ENCODE data around the gene GTPBP6. TPM values are rescaled to one million over a fixed set of nuclear protein-coding genes. Genes with fewer than 3 reads are reported as not detected.

GTPBP6 gene
- polyA plus RNA-seq, 1 of the 3 experiments (the other 2 are of a cell fraction), result 47.3 TPM

GRCh38 chrX:259692-260355 is 58.8 kb downstream of the GTPBP6 start:
- no peak for DNase-seq
- Histone ChIP-seq H3K27ac (ENCODE audit: low read depth in 2 of 2, low read length in 1 of 2) (no peak overlapping the region), H3K79me2 (ENCODE audit: insufficient read depth) (no peaks in the 10 kb centered on the region), H3K4me1 (ENCODE audit: control insufficient read depth in 1 of 2, insufficient read depth in 2 of 2, low read depth in 1 of 2, low read length in 1 of 2) (no peaks in the 10 kb centered on the region), H3K9me2 (no peaks in the 10 kb centered on the region), H4K20me1 (ENCODE audit: insufficient read depth) (no peaks in the 10 kb centered on the region), H3K9ac (no peak overlapping the region), H2AFZ (ENCODE audit: low read depth) (no peak overlapping the region), H3K27me3 (ENCODE audit: insufficient read depth) (no peaks in the 10 kb centered on the region; the same call in 1 of the 2 replicates), H3K4me3 (ENCODE audit: low read depth in 2 of 2, low read length in 1 of 2) (no peak overlapping the region), H3K36me3 (replicated peaks in 1 of 2; ENCODE audit: control insufficient read depth in 1 of 2, insufficient read depth in 2 of 2, low read length in 1 of 2) (no peaks in the 10 kb centered on the region), H3F3A (replicated peaks; ENCODE audit: insufficient read depth) (no peaks in the 10 kb centered on the region), H3K4me2 (no peak overlapping the region), H3K9me3 (no peaks in the 10 kb centered on the region)
- ChIA-PET POLR2A (no interaction called here), CTCF (no interaction called here)
- 68% methylated on average over 21 of the region's 21 CpGs for WGBS (ENCODE audit: low lambda C conversion rate)
- TF ChIP-seq MEF2A (IDR thresholded peaks at IDR 0.05; ENCODE audit: borderline replicate concordance, low read depth) (no peak), REST (IDR thresholded peaks at IDR 0.05; ENCODE audit: low read depth, low read length) (no peak), TEAD4 (IDR thresholded peaks at IDR 0.05; ENCODE audit: borderline replicate concordance, insufficient read depth) (no peak), RCOR1 (IDR thresholded peaks at IDR 0.05; ENCODE audit: low read length) (no peak), TAF1 (IDR thresholded peaks at IDR 0.05; ENCODE audit: borderline replicate concordance, low read depth, low read length) (no peak), NFIC (IDR thresholded peaks at IDR 0.05; ENCODE audit: borderline replicate concordance) (no peak), NRF1 (IDR thresholded peaks at IDR 0.05; ENCODE audit: low read depth, low read length) (no peak)

- Histone ChIP-seq H3K4me2 (no peak overlapping the region), H3K79me2 (ENCODE audit: insufficient read depth) (no peaks in the 10 kb centered on the region), H3F3A (replicated peaks; ENCODE audit: insufficient read depth) (no peaks in the 10 kb centered on the region), H3K4me1 (ENCODE audit: control insufficient read depth in 1 of 2, insufficient read depth in 2 of 2, low read depth in 1 of 2, low read length in 1 of 2) (no peaks in the 10 kb centered on the region), H2AFZ (ENCODE audit: low read depth) (no peak overlapping the region), H3K27ac (ENCODE audit: low read depth in 2 of 2, low read length in 1 of 2) (no peak overlapping the region), H3K9me2 (no peaks in the 10 kb centered on the region), H3K27me3 (ENCODE audit: insufficient read depth) (no peaks in the 10 kb centered on the region; the same call in 1 of the 2 replicates), H3K4me3 (ENCODE audit: low read depth in 2 of 2, low read length in 1 of 2) (no peak overlapping the region), H3K36me3 (replicated peaks in 1 of 2; ENCODE audit: control insufficient read depth in 1 of 2, insufficient read depth in 2 of 2, low read length in 1 of 2) (no peaks in the 10 kb centered on the region), H3K9ac (no peak overlapping the region), H3K9me3 (no peaks in the 10 kb centered on the region), H4K20me1 (ENCODE audit: insufficient read depth) (no peaks in the 10 kb centered on the region)
- no peak for DNase-seq
- WGBS (ENCODE audit: low lambda C conversion rate), result 26% methylated on average over 4 of the region's 8 CpGs
- TF ChIP-seq ZBTB33 (IDR thresholded peaks at IDR 0.05; ENCODE audit: borderline replicate concordance, low read depth) (no peak), IRF3 (IDR thresholded peaks at IDR 0.05; ENCODE audit: low read depth, low read length) (no peak), SIN3A (IDR thresholded peaks at IDR 0.05; ENCODE audit: borderline replicate concordance, low read depth, low read length) (no peak)
- ChIA-PET CTCF (no interaction called here), POLR2A (no interaction called here)
Observed at GRCh38 chrX:258291-259040, 60.1 kb downstream of the GTPBP6 start.
